ENCODE data around the gene KCNMA1.

- TF ChIP-seq, protein P1, sequence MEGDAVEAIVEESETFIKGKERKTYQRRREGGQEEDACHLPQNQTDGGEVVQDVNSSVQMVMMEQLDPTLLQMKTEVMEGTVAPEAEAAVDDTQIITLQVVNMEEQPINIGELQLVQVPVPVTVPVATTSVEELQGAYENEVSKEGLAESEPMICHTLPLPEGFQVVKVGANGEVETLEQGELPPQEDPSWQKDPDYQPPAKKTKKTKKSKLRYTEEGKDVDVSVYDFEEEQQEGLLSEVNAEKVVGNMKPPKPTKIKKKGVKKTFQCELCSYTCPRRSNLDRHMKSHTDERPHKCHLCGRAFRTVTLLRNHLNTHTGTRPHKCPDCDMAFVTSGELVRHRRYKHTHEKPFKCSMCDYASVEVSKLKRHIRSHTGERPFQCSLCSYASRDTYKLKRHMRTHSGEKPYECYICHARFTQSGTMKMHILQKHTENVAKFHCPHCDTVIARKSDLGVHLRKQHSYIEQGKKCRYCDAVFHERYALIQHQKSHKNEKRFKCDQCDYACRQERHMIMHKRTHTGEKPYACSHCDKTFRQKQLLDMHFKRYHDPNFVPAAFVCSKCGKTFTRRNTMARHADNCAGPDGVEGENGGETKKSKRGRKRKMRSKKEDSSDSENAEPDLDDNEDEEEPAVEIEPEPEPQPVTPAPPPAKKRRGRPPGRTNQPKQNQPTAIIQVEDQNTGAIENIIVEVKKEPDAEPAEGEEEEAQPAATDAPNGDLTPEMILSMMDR (IDR thresholded peaks at IDR 0.05 in 8 of 11, conservative IDR thresholded peaks at IDR 0.05 in 3 of 11) = no peak
- no peak for TF ChIP-seq POLR2A (IDR thresholded peaks at IDR 0.05)
These were observed 179.9 kb downstream of the KCNMA1 start for GRCh38 chr10:77457721-77458120.
